Gastroesophageal sphincter (tissue), 3 donors: ENCODE data around the gene COL11A1.

ENCODE experiments used
- CTCF ChIP-seq, 4 experiments: fragments of 200-600 bp in 2 of 4; fragments of 450-650 bp in 2 of 4; sonication (generic) in 1 of 4; IDR thresholded peaks; one replicate each; pipeline ENCODE4 v1.5.1; 2017 to 2019; ENCODE audit warnings: antibody characterized with exemption in 4 of 4, mild to moderate bottlenecking in 2 of 4, moderate library complexity in 2 of 4
- EP300 ChIP-seq: sonication (generic); formaldehyde crosslinking; IDR thresholded peaks from one replicate; pipeline ENCODE4 v1.6.1; 2017; ENCODE audit warnings: antibody characterized with exemption, mild to moderate bottlenecking
- POLR2A ChIP-seq, 2 donors: fragments of 450-650 bp; IDR thresholded peaks; one replicate each; pipeline ENCODE4 v1.6.1; 2017; ENCODE audit warnings: antibody characterized with exemption in 2 of 2, mild to moderate bottlenecking in 2 of 2, moderate library complexity in 1 of 2
- POLR2AphosphoS5 ChIP-seq: sonication (generic); formaldehyde crosslinking; IDR thresholded peaks from one replicate; pipeline ENCODE4 v1.6.1; 2017; ENCODE audit warnings: antibody characterized with exemption

- no peak for TF ChIP-seq CTCF (IDR thresholded peaks at IDR 0.05)
- no peak for TF ChIP-seq POLR2A (IDR thresholded peaks at IDR 0.05)
- no peak for TF ChIP-seq POLR2AphosphoS5
- TF ChIP-seq EP300 = no peak
Measured at GRCh38 chr1:102896771-102897170, 211.6 kb downstream of the COL11A1 start.
